OCI-LY1 (cell line): ENCODE results near the gene USP47.

ENCODE experiments used
- H2AFZ ChIP-seq: fragments of 200-600 bp; sonication (generic), shearing (Covaris generic); 2 replicates; pipeline ENCODE4 v1.6.0; 2014; ENCODE audit warnings: antibody characterized with exemption, mild to moderate bottlenecking, low read length
- H3F3A ChIP-seq: fragments of 200-600 bp; sonication (generic), shearing (Covaris generic); 2 replicates; pipeline ENCODE4 v1.6.0; 2014; ENCODE audit warnings: mild to moderate bottlenecking, antibody characterized with exemption, low read length, moderate library complexity; ENCODE audit not compliant: insufficient read depth
- H3K27ac ChIP-seq: fragments of 200-600 bp; sonication (generic); 2 replicates; pipeline ENCODE4 v1.5.1; 2014; ENCODE audit warnings: low read length, mixed run types, mild to moderate bottlenecking, low read depth; ENCODE audit not compliant: poor library complexity, severe bottlenecking
- H3K27me3 ChIP-seq: fragments of 200-600 bp; sonication (generic); 2 replicates; pipeline ENCODE4 v1.6.0; 2014; ENCODE audit warnings: antibody characterized with exemption, mild to moderate bottlenecking, low read length, moderate library complexity; ENCODE audit not compliant: insufficient read depth
- H3K36me3 ChIP-seq: fragments of 200-600 bp; sonication (generic); 2 replicates; pipeline ENCODE4 v1.6.1; 2014; ENCODE audit warnings: mild to moderate bottlenecking, antibody characterized with exemption, low read length, moderate library complexity, mixed read lengths; ENCODE audit not compliant: insufficient read depth
- H3K4me1 ChIP-seq: fragments of 200-600 bp; sonication (generic); 2 replicates; pipeline ENCODE4 v1.5.1; 2014; ENCODE audit warnings: mild to moderate bottlenecking, low read length, moderate library complexity; ENCODE audit not compliant: insufficient read depth, severe bottlenecking
- H3K4me2 ChIP-seq: fragments of 200-600 bp; sonication (generic), shearing (Covaris generic); 2 replicates; pipeline ENCODE4 v1.6.1; 2014; ENCODE audit warnings: low read length
- H3K4me3 ChIP-seq: fragments of 200-600 bp; sonication (generic); 2 replicates; pipeline ENCODE4 v1.5.1; 2014; ENCODE audit warnings: low read length, low read depth, mild to moderate bottlenecking, mixed read lengths; ENCODE audit not compliant: poor library complexity, severe bottlenecking
- H3K79me2 ChIP-seq: fragments of 200-600 bp; shearing (Covaris generic); 2 replicates; pipeline ENCODE4 v1.6.1; 2016; ENCODE audit warnings: mixed run types, low read length, mixed read lengths; ENCODE audit not compliant: insufficient read depth
- H3K9ac ChIP-seq: fragments of 200-600 bp; sonication (generic), shearing (Covaris generic); 2 replicates; pipeline ENCODE4 v1.6.1; 2014; ENCODE audit warnings: mild to moderate bottlenecking, low read length, mixed read lengths
- H3K9me2 ChIP-seq: fragments of 200-600 bp; sonication (generic), shearing (Covaris generic); 2 replicates; pipeline ENCODE4 v1.6.1; 2014; ENCODE audit warnings: low read depth, mild to moderate bottlenecking, low read length, mixed read lengths
- H3K9me3 ChIP-seq: fragments of 200-600 bp; shearing (Covaris generic); 2 replicates; pipeline ENCODE4 v1.6.1; 2014; ENCODE audit warnings: low read length, mixed read lengths
- H4K20me1 ChIP-seq: fragments of 200-600 bp; sonication (generic), shearing (Covaris generic); 2 replicates; pipeline ENCODE4 v1.6.0; 2016; ENCODE audit warnings: mild to moderate bottlenecking, low read length; ENCODE audit not compliant: insufficient read depth
- EZH2 ChIP-seq: fragments of 200-600 bp; sonication (generic), shearing (Covaris generic); IDR thresholded peaks from 2 replicates; pipeline ENCODE4 v1.8.0; 2017; ENCODE audit warnings: borderline replicate concordance, mixed run types, mild to moderate bottlenecking, antibody characterized with exemption, low read length, moderate library complexity, mixed read lengths
- TF ChIP-seq, protein P1 (sequence below): fragments of 200-600 bp; sonication (generic), shearing (Covaris generic); IDR thresholded peaks from 2 replicates; pipeline ENCODE4 v1.5.1; 2017; ENCODE audit warnings: mild to moderate bottlenecking, antibody characterized with exemption, low read length, moderate library complexity, mixed read lengths

USP47 gene

DNA sequence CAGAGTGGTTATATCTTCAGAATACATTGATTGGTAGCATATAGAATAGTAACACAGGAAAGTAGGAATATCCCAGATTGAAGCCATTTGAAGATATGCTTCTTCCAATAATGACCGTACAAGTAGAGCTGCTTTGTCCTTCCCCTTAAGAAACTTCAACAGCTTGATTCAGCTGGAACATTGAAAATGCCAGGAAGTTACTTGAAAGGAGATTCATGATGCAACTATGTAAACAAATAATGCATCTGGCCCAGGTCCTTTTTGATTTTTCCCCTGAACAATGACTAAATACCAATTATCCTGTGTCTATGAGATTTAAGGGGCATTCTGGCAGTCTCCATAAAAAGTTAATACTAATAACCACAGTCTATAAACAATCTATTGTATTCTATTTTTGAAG, 163.7 kb downstream of the USP47 start:
- Histone ChIP-seq H3K27me3 (no peaks in the 10 kb centered on the region), H3K9ac (no peak overlapping the region), H3K27ac (no peak overlapping the region), H2AFZ (no peak overlapping the region), H3K36me3 (no peaks in the 10 kb centered on the region), H3K79me2 (no peaks in the 10 kb centered on the region), H3F3A (no peaks in the 10 kb centered on the region), H3K9me3 (no peaks in the 10 kb centered on the region), H3K4me2 (no peak overlapping the region), H3K9me2 (no peaks in the 10 kb centered on the region), H3K4me3 (no peak overlapping the region), H3K4me1 (no peaks in the 10 kb centered on the region), H4K20me1 (no peaks in the 10 kb centered on the region)
- TF ChIP-seq, protein P1, sequence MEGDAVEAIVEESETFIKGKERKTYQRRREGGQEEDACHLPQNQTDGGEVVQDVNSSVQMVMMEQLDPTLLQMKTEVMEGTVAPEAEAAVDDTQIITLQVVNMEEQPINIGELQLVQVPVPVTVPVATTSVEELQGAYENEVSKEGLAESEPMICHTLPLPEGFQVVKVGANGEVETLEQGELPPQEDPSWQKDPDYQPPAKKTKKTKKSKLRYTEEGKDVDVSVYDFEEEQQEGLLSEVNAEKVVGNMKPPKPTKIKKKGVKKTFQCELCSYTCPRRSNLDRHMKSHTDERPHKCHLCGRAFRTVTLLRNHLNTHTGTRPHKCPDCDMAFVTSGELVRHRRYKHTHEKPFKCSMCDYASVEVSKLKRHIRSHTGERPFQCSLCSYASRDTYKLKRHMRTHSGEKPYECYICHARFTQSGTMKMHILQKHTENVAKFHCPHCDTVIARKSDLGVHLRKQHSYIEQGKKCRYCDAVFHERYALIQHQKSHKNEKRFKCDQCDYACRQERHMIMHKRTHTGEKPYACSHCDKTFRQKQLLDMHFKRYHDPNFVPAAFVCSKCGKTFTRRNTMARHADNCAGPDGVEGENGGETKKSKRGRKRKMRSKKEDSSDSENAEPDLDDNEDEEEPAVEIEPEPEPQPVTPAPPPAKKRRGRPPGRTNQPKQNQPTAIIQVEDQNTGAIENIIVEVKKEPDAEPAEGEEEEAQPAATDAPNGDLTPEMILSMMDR, result no peak
- TF ChIP-seq EZH2, result no peak

GRCh38 chr11:12006552-12007229, 164.9 kb downstream of the USP47 start:
- Histone ChIP-seq H3K9me2 (no peaks in the 10 kb centered on the region), H3K36me3 (no peaks in the 10 kb centered on the region), H3K27ac (no peak overlapping the region), H3K9ac (no peak overlapping the region), H4K20me1 (no peaks in the 10 kb centered on the region), H3K4me3 (no peak overlapping the region), H2AFZ (no peak overlapping the region), H3K79me2 (no peaks in the 10 kb centered on the region), H3K4me1 (no peaks in the 10 kb centered on the region), H3K9me3 (no peaks in the 10 kb centered on the region), H3F3A (no peaks in the 10 kb centered on the region), H3K27me3 (no peaks in the 10 kb centered on the region), H3K4me2 (no peak overlapping the region)
- TF ChIP-seq, protein P1, result no peak
- no peak for TF ChIP-seq EZH2

DNA sequence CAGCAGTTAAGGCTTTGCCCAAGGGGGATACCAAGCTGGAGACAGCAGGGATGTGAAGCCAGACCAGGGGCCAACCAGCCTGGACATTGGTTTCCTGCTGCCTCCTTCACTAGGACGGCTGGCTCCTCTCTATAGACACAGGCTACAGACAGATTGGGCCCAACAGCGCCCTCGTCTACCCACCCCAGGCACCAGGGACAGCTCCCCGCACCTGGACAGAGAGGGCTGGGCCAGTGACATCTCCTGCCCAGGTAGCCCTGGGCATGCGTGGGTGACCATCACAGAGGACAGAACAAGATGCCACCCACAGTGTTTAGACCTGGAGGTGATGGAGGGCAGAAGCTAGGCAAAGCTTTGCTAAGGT, 165.4 kb downstream of the USP47 start:
- Histone ChIP-seq H3K4me2 (no peak overlapping the region), H3K27ac (no peak overlapping the region), H3K27me3 (no peaks in the 10 kb centered on the region), H3K4me3 (no peak overlapping the region), H3K9ac (no peak overlapping the region), H4K20me1 (no peaks in the 10 kb centered on the region), H3K4me1 (no peaks in the 10 kb centered on the region), H3F3A (no peaks in the 10 kb centered on the region), H3K9me3 (no peaks in the 10 kb centered on the region), H3K9me2 (no peaks in the 10 kb centered on the region), H2AFZ (no peak overlapping the region), H3K79me2 (no peaks in the 10 kb centered on the region), H3K36me3 (no peaks in the 10 kb centered on the region)
- TF ChIP-seq, protein P1, result no peak
- no peak for TF ChIP-seq EZH2
